Measurements from ENCODE around the gene STMN3.

The STMN3 gene

GRCh38 chr20:63680427-63680826 lies 27.2 kb upstream of the STMN3 start:
- TF ChIP-seq CTCF (IDR thresholded peaks at IDR 0.05; ENCODE audit: low read depth, low read length, missing control alignments) = no peak
- no peak overlapping the region for H3K4me3 ChIP-seq (ENCODE audit: low read depth, low read length)
- DNase-seq (ENCODE audit: low read depth) = no peak

- no peak for DNase-seq (ENCODE audit: low read depth)
- no peak for TF ChIP-seq CTCF (IDR thresholded peaks at IDR 0.05; ENCODE audit: low read depth, low read length, missing control alignments)
Observed at GRCh38 chr20:63679799-63680305, 26.6 kb upstream of the STMN3 start.

GRCh38 chr20:63678667-63679465 lies 25.6 kb upstream of the STMN3 start:
- no peak for TF ChIP-seq CTCF (IDR thresholded peaks at IDR 0.05; ENCODE audit: low read depth, low read length, missing control alignments)
- no peak for DNase-seq (ENCODE audit: low read depth)
- H3K4me3 ChIP-seq (ENCODE audit: low read depth, low read length) = no peak overlapping the region

More at GRCh38 chr20:63679799-63680305, 26.6 kb upstream of the STMN3 start:
- H3K4me3 ChIP-seq (ENCODE audit: low read depth, low read length) = no peak overlapping the region

- no peak overlapping the region for H3K4me3 ChIP-seq (ENCODE audit: low read depth, low read length)
- TF ChIP-seq CTCF (IDR thresholded peaks at IDR 0.05; ENCODE audit: low read depth, low read length, missing control alignments) = no peak
- no peak for DNase-seq (ENCODE audit: low read depth)
Observed at GRCh38 chr20:63678071-63678470, 24.8 kb upstream of the STMN3 start.

- no peak for TF ChIP-seq CTCF (IDR thresholded peaks at IDR 0.05; ENCODE audit: low read depth, low read length, missing control alignments)
- no peak for DNase-seq (ENCODE audit: low read depth)
- H3K4me3 ChIP-seq (ENCODE audit: low read depth, low read length) = no peak overlapping the region
Observed at GRCh38 chr20:63675681-63676368, 22.6 kb upstream of the STMN3 start.

- DNase-seq (ENCODE audit: low read depth) = no peak
- TF ChIP-seq CTCF (IDR thresholded peaks at IDR 0.05; ENCODE audit: low read depth, low read length, missing control alignments) = no peak
Observed at GRCh38 chr20:63673951-63674350, 20.7 kb upstream of the STMN3 start.

More at GRCh38 chr20:63673951-63674350, 20.7 kb upstream of the STMN3 start:
- H3K4me3 ChIP-seq (ENCODE audit: low read depth, low read length) = no peak overlapping the region

All from GM12864 (cell line).